ENCODE data around the gene IFI44L. TPM values are rescaled to one million over a fixed set of nuclear protein-coding genes. Genes with fewer than 3 reads are reported as not detected.

The IFI44L gene
- total RNA-seq, 4 donors from 2014 or later = 4.3 to 15.4 (median 9.6) TPM

GRCh38 chr1:78604643-78605042 lies 15.6 kb upstream of the IFI44L start:
- no peak for TF ChIP-seq POLR2AphosphoS5 (IDR thresholded peaks at IDR 0.05)
- TF ChIP-seq EP300 (IDR thresholded peaks at IDR 0.05) = no peak
- no peak for TF ChIP-seq CTCF (IDR thresholded peaks at IDR 0.05)
- no peak for TF ChIP-seq POLR2A (IDR thresholded peaks at IDR 0.05; ENCODE audit: low read depth)
- H3K36me3 ChIP-seq = no peaks in the 10 kb centered on the region

GRCh38 chr1:78606274-78606673 lies 14.0 kb upstream of the IFI44L start:
- intact Hi-C loops (cut with DNase I) = loop anchor here (2.0 kb wide), 1 partner anchor 461 kb away; no protein-coding TSS in a partner anchor
- H3K27ac ChIP-seq (replicated peaks in 1 of 4) = no peak overlapping the region
- no peak for DNase-seq (ENCODE audit: extremely low spot score)
- H3K36me3 ChIP-seq = no peaks in the 10 kb centered on the region
- H3K4me3 ChIP-seq = no peak overlapping the region
- no peak for TF ChIP-seq CTCF (IDR thresholded peaks at IDR 0.05)
- TF ChIP-seq POLR2AphosphoS5 (IDR thresholded peaks at IDR 0.05) = no peak
- no peak for TF ChIP-seq POLR2A (IDR thresholded peaks at IDR 0.05; ENCODE audit: low read depth)
- no peak for TF ChIP-seq EP300 (IDR thresholded peaks at IDR 0.05)
- 47% methylated on average over 2 of the region's 2 CpGs for WGBS
- peaks cover 0 to 7% (median 0%) of the 10 kb centered on the region in 4 donors for H3K27me3 ChIP-seq
- H3K9me3 ChIP-seq = no peaks in the 10 kb centered on the region
- peaks cover 0 to 13% (median 4%) of the 10 kb centered on the region in 4 donors for H3K4me1 ChIP-seq

More at GRCh38 chr1:78604643-78605042, 15.6 kb upstream of the IFI44L start:
- Histone ChIP-seq H3K4me1 (peaks cover 0 to 13% (median 4%) of the 10 kb centered on the region in 4 donors), H3K9me3 (no peaks in the 10 kb centered on the region), H3K27ac (replicated peaks in 1 of 4) (no peak overlapping the region), H3K27me3 (peaks cover 0 to 7% (median 0%) of the 10 kb centered on the region in 4 donors), H3K4me3 (no peak overlapping the region)
- intact Hi-C loops (cut with DNase I) = no loop called here
- 87% methylated on average over 5 of the region's 5 CpGs for WGBS
- no peak for DNase-seq (ENCODE audit: extremely low spot score)

- Histone ChIP-seq H3K4me3 (no peak overlapping the region), H3K9me3 (no peaks in the 10 kb centered on the region), H3K36me3 (no peaks in the 10 kb centered on the region), H3K27ac (replicated peaks in 1 of 4) (no peak overlapping the region), H3K4me1 (peaks cover 0 to 13% (median 4%) of the 10 kb centered on the region in 4 donors), H3K27me3 (peaks cover 0 to 7% (median 0%) of the 10 kb centered on the region in 4 donors)
- no peak for DNase-seq (ENCODE audit: extremely low spot score)
- intact Hi-C loops (cut with DNase I) = loop anchor here (2.0 kb wide), 1 partner anchor 463 kb away; no protein-coding TSS in a partner anchor
- WGBS = 87% methylated on average over 3 of the region's 5 CpGs
- TF ChIP-seq POLR2A (IDR thresholded peaks at IDR 0.05; ENCODE audit: low read depth) = no peak
- TF ChIP-seq CTCF (IDR thresholded peaks at IDR 0.05) = peak; percentile 43 to 67 (median 64)
- no peak for TF ChIP-seq EP300 (IDR thresholded peaks at IDR 0.05)
Observed at GRCh38 chr1:78607334-78607927, 12.8 kb upstream of the IFI44L start.

- Histone ChIP-seq H3K9me3 (no peaks in the 10 kb centered on the region), H3K27me3 (peaks cover 0 to 7% (median 0%) of the 10 kb centered on the region in 4 donors), H3K36me3 (no peaks in the 10 kb centered on the region), H3K4me1 (peaks cover 0 to 13% (median 4%) of the 10 kb centered on the region in 4 donors), H3K27ac (replicated peaks in 1 of 4) (no peak overlapping the region), H3K4me3 (no peak overlapping the region)
- DNase-seq (ENCODE audit: extremely low spot score) = no peak
- TF ChIP-seq POLR2AphosphoS5 (IDR thresholded peaks at IDR 0.05) = no peak
- TF ChIP-seq EP300 (IDR thresholded peaks at IDR 0.05) = no peak
- TF ChIP-seq POLR2A (IDR thresholded peaks at IDR 0.05; ENCODE audit: low read depth) = no peak
- no peak for TF ChIP-seq CTCF (IDR thresholded peaks at IDR 0.05)
- intact Hi-C loops (cut with DNase I) = loop anchor here (2.0 kb wide), 1 partner anchor 463 kb away; no protein-coding TSS in a partner anchor
- 74% methylated on average over 4 of the region's 4 CpGs for WGBS
Observed at GRCh38 chr1:78607944-78608343, 12.3 kb upstream of the IFI44L start.
